SKM-1 treated with dmso at 0.1 percent for 144 hours (cell line): Measurements from ENCODE around the gene DSEL.

Experiments
- DNase-seq: peaks from one replicate; lab custom pipeline; 2025; ENCODE audit not compliant: unreplicated experiment; lab: John Stamatoyannopoulos, UW

DSEL gene

DNA sequence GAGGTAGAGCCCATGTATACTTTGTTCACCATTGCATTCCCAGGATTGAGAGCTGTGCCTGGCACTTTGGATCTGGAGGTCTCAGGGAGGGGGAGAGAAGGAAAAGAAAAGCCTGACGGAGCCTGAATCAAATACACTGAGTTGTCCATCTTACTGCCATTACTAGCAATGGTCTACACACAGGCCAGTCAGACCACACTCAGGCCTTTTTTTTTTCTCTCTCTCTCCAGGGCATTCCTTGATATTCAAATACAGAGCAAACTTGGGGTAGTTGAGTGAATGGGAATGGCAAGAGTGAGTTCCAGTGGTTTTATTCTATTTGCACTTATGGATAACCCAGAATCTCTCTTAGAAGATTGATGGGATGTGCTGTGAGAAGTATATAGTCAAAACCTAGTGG is 11.8 kb downstream of the DSEL start:
- no peak for DNase-seq

- no peak for DNase-seq
These were observed 15.9 kb downstream of the DSEL start for GRCh38 chr18:67500522-67501205.

GRCh38 chr18:67496469-67496868 is 20.1 kb downstream of the DSEL start:
- DNase-seq: no peak

DNA sequence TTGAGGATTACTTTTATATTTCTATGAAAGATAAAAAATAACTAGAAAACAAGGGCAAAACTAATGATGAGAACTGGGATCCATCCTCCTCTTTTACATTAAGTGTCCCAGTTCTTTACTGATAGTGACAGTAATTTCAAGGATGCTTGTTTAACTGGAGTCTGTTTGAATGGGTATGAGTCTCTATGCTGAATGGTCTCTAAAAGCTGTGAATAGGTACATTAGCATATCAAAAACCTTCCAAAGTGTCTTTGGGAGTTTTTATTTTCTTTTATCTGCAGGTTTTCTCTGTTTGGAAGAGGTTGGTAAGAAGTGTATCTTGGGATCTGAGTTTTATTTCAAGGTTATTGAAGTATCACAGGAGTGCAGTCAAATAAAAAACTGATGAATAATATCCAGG is 30.0 kb downstream of the DSEL start:
- DNase-seq: no peak

DNA sequence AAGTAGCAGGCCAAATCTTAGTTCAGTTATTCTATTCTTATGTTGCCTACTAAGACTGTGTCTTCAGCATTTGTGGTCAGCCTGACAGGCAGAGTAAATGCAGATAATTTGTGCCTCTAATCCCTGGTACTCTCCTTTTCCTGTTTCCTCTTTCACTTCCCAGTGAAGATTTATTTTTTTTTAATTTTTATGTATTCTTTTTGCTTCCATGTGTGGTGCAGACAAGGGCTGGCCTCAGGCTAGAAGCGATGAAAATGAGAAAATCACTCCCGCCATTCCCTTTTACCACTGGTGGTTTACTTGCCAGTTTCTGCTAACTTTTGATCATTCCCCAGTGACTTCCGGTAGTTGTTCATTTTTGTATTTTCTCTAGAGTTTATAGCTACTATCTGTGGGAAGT is 30.9 kb downstream of the DSEL start:
- no peak for DNase-seq

- no peak for DNase-seq
These were observed 32.1 kb downstream of the DSEL start for GRCh38 chr18:67484458-67484857.

DNA sequence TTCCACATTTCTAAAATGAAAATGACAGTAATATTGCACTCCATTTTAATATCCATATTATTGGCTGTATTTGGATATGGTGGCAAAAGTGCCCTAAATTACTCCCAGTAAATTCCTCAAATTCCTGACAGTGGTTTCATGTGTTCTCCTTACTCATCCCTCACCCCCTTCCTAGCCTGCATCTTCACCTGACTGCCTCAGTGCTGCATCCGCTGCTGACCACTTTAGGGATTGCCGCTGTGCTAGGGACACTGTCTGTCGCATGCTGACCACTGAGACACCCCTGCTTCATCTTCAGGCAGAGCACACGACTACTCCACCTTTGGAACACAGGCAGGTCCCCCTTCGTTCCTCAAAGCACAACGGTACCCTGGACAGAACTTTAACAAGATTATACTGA is 32.6 kb downstream of the DSEL start:
- no peak for DNase-seq

DNA sequence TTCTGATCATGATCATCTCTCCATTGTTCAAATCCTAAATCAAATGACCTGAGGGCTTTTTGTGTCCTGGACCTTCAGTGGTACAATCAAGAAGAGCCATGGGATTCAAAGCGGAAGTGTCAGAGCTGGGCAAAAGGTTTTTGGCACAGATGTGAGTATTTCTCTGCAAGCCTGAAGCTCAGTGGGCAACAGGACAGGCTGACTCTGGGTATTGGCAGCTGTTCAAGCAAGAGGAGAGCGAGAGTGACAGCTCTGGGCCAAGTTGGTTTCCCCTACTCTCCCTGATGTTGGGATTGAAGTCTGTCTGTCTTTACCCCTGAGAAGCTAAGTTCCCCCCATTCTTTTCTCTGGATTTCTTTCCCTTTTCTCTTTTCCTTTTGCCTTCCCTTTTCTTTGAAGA is 33.3 kb downstream of the DSEL start:
- DNase-seq: no peak

GRCh38 chr18:67478249-67478648 is 38.3 kb downstream of the DSEL start:
- no peak for DNase-seq

DNA sequence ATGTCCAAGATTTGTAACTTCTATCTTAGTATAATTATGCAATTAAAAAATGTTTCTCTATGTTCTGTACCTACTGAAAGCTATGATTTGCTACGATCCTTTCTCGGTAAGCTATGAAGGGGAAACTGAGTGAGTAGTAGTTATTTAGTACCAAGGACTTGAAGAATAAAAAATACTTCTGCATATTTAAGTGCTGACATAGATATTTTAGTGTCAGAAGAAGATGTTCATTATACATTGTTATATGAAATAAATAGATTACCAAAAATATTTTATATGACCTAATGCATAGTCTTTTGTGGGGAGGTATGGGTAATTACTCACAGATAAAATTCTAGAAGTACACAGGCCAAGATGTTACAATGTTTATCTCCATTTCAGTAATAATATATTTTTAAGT is 39.0 kb downstream of the DSEL start:
- no peak for DNase-seq

DNA sequence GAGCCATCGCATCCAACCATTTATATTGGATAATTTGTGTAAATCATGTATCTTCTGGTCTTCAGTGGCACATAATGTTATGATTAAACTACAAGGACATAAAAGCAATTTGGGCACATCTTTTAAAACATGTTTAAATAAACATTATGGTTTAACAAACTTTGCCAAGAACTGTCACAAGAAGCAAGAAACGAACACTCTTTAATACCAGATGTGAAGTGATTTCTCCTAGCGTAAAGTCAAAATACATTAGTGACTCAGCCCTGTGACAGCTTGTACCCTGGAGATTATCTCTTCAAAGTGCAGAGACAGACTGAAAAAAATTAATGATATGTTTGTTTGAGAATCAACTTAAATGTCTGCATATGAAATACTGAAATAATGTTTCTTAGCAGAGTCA is 39.9 kb downstream of the DSEL start:
- no peak for DNase-seq

DNA sequence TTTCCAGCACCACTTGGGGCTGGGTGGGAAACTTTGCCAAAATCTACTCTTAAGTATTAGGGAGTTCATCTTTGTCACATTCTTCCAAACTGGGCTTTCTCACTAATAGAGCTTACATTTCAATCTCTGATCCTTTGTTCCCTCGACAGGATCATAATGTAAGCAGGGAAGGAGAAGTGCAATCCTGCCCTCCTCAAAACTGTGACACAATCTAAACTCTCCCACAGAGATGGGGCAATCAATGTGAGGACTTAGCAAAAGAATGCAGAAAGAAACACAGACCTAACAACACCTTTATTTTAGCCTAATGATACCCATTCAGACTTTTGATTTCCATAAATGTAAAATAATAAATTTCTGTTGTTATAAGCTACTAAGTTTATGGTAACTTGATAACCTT is 40.8 kb downstream of the DSEL start:
- DNase-seq: peak; percentile 8

DNA sequence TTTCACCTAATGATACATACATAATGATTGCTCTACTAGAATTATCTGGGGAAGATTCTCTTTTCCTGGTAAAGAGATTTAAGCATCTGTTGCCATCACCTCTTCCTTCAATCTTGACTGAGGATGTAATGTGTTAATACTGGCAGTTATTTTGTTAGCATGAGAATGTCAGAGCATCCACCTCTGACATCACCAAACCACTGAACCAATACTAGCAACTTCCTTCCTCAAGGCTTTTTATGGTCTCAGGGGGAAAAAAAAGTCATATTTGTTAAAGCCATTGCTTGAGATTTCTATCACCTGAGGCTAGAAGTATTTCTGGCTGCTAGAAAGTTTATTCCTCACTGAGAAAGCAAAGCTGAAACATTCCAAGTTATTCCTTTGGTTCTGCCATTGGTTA is 48.5 kb downstream of the DSEL start:
- DNase-seq: no peak

GRCh38 chr18:67467188-67467587 is 49.3 kb downstream of the DSEL start:
- no peak for DNase-seq

DNA sequence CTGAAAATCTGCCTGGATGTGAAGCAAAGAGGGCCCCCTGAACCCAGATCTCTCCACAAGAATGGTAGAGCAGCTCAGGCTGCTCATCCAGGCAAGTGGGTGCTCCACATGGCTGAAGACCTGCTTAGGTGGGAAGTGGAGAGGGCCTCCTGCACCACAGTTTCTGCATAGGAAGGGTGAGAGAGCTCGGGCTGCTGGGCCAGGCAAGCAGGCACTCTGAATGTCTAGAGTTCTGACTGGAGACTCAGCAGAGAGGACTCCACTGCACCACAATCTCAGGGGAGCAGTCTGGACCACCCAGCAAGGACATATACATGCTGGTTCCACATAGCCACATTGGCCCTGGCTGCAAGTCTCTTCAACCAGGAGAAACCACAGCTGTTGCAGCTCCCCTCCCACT is 52.0 kb downstream of the DSEL start:
- no peak for DNase-seq

DNA sequence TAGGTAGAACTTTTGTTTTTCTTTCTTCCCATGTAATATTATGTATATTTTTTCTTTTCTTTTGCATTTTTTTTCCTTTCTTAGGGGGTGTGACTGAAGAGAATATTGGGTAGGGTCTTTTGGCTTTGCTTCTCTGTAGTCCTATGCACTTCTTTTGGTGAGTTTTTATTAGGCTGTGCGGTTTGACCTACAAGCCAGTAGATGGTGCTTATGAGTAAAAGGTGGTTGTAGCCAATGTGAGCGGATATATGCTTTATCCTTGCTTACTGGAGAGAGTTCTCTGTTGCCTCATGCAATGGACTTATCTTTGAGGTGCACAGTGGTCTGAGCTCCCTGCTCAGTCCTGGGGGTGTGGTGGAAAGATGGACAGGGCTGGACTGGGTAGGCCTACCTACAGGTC is 52.7 kb downstream of the DSEL start:
- peak; percentile 23 for DNase-seq

DNA sequence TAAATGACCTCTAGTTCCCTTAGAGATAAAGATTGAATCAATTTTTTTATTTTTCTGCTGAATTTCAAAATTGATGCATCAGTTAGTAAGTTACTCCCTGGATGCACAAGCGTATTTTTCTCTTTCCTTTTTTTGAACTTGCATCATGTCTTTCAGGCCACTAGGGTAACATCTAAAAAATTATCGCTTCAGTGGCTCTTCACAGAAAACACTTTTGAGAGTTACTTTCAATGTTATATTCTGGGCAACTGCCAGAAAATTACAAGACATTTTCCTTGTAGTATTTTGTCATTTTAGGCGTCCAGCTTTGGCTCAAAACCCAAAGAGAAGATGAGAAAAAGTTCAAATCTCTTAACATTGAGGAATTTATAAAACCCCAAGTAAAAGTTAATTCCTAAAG is 59.8 kb downstream of the DSEL start:
- no peak for DNase-seq
